ENCODE measurements around the gene UTS2B.

The UTS2B gene

DNA sequence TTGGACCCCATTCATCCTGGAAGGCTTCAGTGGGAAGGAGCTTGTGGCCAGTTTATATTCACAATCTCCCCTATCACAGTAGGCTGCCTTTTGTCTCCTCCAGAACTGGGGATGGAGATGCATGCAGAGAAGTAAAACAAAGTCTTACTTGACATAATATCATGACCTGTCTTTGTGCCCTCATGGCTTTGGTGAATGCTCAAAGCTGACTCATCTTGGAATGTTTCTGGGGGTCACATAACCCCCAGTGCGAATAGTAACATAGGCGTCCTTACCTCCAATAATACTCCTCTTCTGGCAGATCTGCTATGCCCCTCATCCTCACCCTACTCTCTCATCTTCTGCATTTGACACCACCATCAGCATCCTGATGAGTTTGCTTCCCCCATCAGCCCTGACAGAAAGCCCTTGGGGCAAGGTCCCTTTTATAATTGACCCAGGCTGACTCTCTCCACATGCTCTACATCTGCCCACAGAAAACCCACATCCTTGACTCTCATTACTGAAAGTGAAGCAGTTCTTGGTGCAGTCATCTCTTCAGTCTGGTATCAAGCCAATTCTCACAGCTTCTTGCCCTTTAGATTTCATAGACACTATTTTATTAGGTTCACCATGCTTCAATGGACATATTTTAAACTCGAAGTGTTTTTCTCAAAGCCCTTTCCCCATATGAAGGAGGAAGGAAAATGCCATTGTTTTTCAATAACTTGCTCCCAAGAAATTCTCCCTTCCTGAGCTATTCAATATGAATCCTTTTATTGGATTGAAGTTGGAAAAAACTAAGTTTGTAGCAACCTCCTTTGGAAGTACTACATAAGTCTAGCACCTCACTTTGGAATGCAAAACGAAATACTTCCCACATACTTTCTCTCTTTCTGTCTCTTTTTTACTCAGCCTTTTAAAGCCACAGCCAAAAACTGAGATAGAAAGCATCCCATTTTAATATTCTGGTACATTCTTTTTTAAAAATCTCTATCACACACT lies 94.7 kb downstream of the UTS2B start:
- DNase-seq: no peak

GRCh38 chr3:191234216-191234615 lies 96.1 kb downstream of the UTS2B start:
- DNase-seq: no peak

GRCh38 chr3:191227541-191227940 lies 102.8 kb downstream of the UTS2B start:
- no peak for DNase-seq

DNA sequence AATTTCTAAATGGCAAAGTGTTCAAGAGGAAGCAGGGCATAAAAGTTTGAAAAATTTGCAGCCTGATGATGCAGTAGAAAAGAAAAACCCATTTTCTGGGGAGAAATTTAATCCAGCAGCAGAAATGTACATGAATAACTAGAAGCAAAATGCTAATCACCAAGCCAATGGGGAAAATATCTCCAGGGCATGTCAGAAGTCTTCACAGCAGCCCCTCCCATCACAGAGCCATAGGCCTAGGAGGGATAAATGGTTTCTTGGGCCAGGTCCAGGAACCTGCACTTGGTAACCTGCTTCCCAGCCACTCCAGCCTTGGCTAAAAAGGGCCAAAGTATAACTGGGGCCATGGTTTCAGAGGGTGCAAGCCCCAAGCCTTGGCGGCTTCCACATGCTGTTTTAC lies 108.7 kb downstream of the UTS2B start:
- no peak for DNase-seq

DNA sequence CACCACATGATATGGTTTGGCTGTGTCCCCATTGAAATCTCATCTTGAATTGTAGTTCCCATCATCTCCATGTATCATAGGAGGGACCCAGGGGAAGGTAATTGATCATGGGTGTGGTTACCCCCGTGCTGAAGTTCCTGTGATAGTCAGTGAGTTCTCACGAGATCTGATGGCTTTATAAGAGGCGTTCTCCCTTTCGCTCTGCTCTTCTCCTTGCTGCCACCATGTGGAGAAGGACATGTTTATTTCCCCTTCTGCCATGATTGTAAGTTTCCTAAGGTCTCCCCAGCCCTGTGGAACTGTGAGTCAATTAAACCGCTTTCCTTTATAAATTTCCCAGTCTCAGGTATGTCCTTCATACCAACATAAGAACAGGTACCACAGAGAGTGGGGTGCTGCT lies 109.4 kb downstream of the UTS2B start:
- DNase-seq: no peak

- no peak for DNase-seq
These were observed 113.0 kb downstream of the UTS2B start for GRCh38 chr3:191217301-191217700.

Measured in CD4-positive, alpha-beta T cell treated with Interleukin-15 for 1 hour (primary cell).